Astrocyte (in vitro differentiated cells and primary cell): Measurements from ENCODE around the gene MRPS18B. TPM values are rescaled to one million over a fixed set of nuclear protein-coding genes. Genes with fewer than 3 reads are reported as not detected.

ENCODE experiments used
- DNase-seq: peaks from one replicate; pipeline ENCODE4 v3.0.0-alpha.2; 2010; ENCODE audit warnings: low read depth
- FAIRE-seq: peaks from 2 replicates; lab custom pipeline; 2011; peaks lifted over from hg19 to GRCh38; lab: Jason Lieb, UNC
- H2AFZ ChIP-seq: 2 replicates; pipeline ENCODE4 v1.6.0; 2012; ENCODE audit warnings: low read depth, low read length, inconsistent platforms
- H3K27ac ChIP-seq: 2 replicates; pipeline ENCODE4 v1.5.1; 2011; ENCODE audit warnings: low read depth, low read length, inconsistent platforms
- H3K27me3 ChIP-seq: 2 replicates; pipeline ENCODE4 v1.6.0; 2011; ENCODE audit warnings: low read length, inconsistent platforms; ENCODE audit not compliant: insufficient read depth
- H3K36me3 ChIP-seq: 2 replicates; pipeline ENCODE4 v1.5.1; 2011; ENCODE audit warnings: low read length, inconsistent platforms; ENCODE audit not compliant: insufficient read depth
- H3K4me1 ChIP-seq: 2 replicates; pipeline ENCODE4 v1.5.1; 2011; ENCODE audit warnings: low read length, inconsistent platforms; ENCODE audit not compliant: insufficient read depth
- H3K4me2 ChIP-seq: 2 replicates; pipeline ENCODE4 v1.6.0; 2012; ENCODE audit warnings: low read length, inconsistent platforms
- H3K4me3 ChIP-seq: 2 replicates; pipeline ENCODE4 v1.5.1; 2011; ENCODE audit warnings: low read depth, mild to moderate bottlenecking, low read length, inconsistent platforms; ENCODE audit not compliant: insufficient read depth
- H3K79me2 ChIP-seq: 2 replicates; pipeline ENCODE4 v1.6.0; 2012; ENCODE audit warnings: mild to moderate bottlenecking, low read length, inconsistent platforms; ENCODE audit not compliant: insufficient read depth
- H3K9ac ChIP-seq: 2 replicates; pipeline ENCODE4 v1.6.0; 2012; ENCODE audit warnings: mild to moderate bottlenecking, low read length, inconsistent platforms
- H3K9me3 ChIP-seq: 2 replicates; pipeline ENCODE4 v1.5.1; 2012; ENCODE audit warnings: low read depth, mild to moderate bottlenecking, low read length, inconsistent platforms; ENCODE audit not compliant: insufficient read depth
- H4K20me1 ChIP-seq: 2 replicates; pipeline ENCODE4 v1.6.0; 2012; ENCODE audit warnings: low read length, inconsistent platforms; ENCODE audit not compliant: insufficient read depth
- H3K27ac Mint-ChIP-seq: one replicate; pipeline ENCODE4 v1.8.0; 2021; ENCODE audit warnings: mild to moderate bottlenecking, mixed read lengths; ENCODE audit not compliant: unreplicated experiment
- H3K27me3 Mint-ChIP-seq: one replicate; pipeline ENCODE4 v1.8.0; 2021; ENCODE audit warnings: low read depth, mixed read lengths; ENCODE audit not compliant: unreplicated experiment
- H3K36me3 Mint-ChIP-seq: one replicate; pipeline ENCODE4 v1.8.0; 2021; ENCODE audit warnings: low read depth, mixed read lengths; ENCODE audit not compliant: unreplicated experiment
- H3K4me1 Mint-ChIP-seq: one replicate; pipeline ENCODE4 v1.8.0; 2021; ENCODE audit warnings: low read depth, mixed read lengths; ENCODE audit not compliant: unreplicated experiment
- H3K4me3 Mint-ChIP-seq: one replicate; pipeline ENCODE4 v1.8.0; 2021; ENCODE audit warnings: mild to moderate bottlenecking, moderate library complexity, mixed read lengths; ENCODE audit not compliant: unreplicated experiment
- H3K9me3 Mint-ChIP-seq: one replicate; pipeline ENCODE4 v1.8.0; 2021; ENCODE audit warnings: mild to moderate bottlenecking, mixed read lengths; ENCODE audit not compliant: unreplicated experiment
- CTCF ChIP-seq: IDR thresholded peaks from 2 replicates; pipeline ENCODE4 v1.5.1; 2011; ENCODE audit warnings: low read depth, mild to moderate bottlenecking, inconsistent platforms, low read length, moderate library complexity; ENCODE audit not compliant: insufficient read depth
- EZH2 ChIP-seq: IDR thresholded peaks from 2 replicates; pipeline ENCODE4 v1.6.1; 2012; ENCODE audit warnings: mild to moderate bottlenecking, low read length, inconsistent platforms; ENCODE audit not compliant: insufficient read depth
- total RNA-seq: library from RNA; stranded (reverse); gene quantifications from 2 replicates; pipeline ENCODE4 v1.2.1, GENCODE V29; 2021

MRPS18B gene
- total RNA-seq, 1 donor from 2014 or later, result 28.0 TPM

- H3K36me3 Mint-ChIP-seq, result peaks cover 20% of the 10 kb centered on the region
- Histone ChIP-seq H3K79me2 (peaks cover 48% of the 10 kb centered on the region), H4K20me1 (peaks cover 39% of the 10 kb centered on the region), H3K4me1 (peaks cover 30% of the 10 kb centered on the region), H3K27ac (peak within 1 kb of the TSS; percentile 100), H2AFZ (peak within 1 kb of the TSS; percentile 79), H3K9me3 (no peaks in the 10 kb centered on the region), H3K27me3 (no peaks in the 10 kb centered on the region), H3K4me3 (peak within 1 kb of the TSS; percentile 100), H3K4me2 (peak within 1 kb of the TSS; percentile 99), H3K9ac (peak within 1 kb of the TSS; percentile 100), H3K36me3 (peaks cover 12% of the 10 kb centered on the region)
- peak; percentile 47 for FAIRE-seq
- peak within 1 kb of the TSS; percentile 99 for H3K4me3 Mint-ChIP-seq
- peak; percentile 99 for DNase-seq
- peaks cover 3% of the 10 kb centered on the region for H3K9me3 Mint-ChIP-seq
- H3K4me1 Mint-ChIP-seq, result peaks cover 32% of the 10 kb centered on the region
- peak within 1 kb of the TSS; percentile 100 for H3K27ac Mint-ChIP-seq
- TF ChIP-seq CTCF, result no peak
- TF ChIP-seq EZH2, result no peak
- no peaks in the 10 kb centered on the region for H3K27me3 Mint-ChIP-seq
Observed at GRCh38 chr6:30616811-30617564, 652 bp upstream of the MRPS18B start, which contains the start of gene PPP1R10. PPP1R10 (minus strand) TSS chr6:30617243; CDS start chr6:30609944, 7,299 bp downstream.

GRCh38 chr6:30618270-30618797 lies 694 bp downstream of the MRPS18B start:
- Histone ChIP-seq H3K4me1 (peaks cover 22% of the 10 kb centered on the region), H4K20me1 (peaks cover 26% of the 10 kb centered on the region), H3K27ac (peak overlapping the region; percentile 100), H3K4me2 (peak overlapping the region; percentile 89), H2AFZ (no peak overlapping the region), H3K9me3 (no peaks in the 10 kb centered on the region), H3K27me3 (no peaks in the 10 kb centered on the region), H3K4me3 (peak overlapping the region; percentile 78), H3K36me3 (peaks cover 17% of the 10 kb centered on the region), H3K79me2 (peaks cover 44% of the 10 kb centered on the region), H3K9ac (peak overlapping the region; percentile 100)
- TF ChIP-seq EZH2 (no peak), CTCF (no peak)
- DNase-seq (no peak), FAIRE-seq (no peak)
- Mint-ChIP-seq H3K9me3 (peaks cover 3% of the 10 kb centered on the region), H3K4me1 (peaks cover 21% of the 10 kb centered on the region), H3K27me3 (no peaks in the 10 kb centered on the region), H3K36me3 (peaks cover 20% of the 10 kb centered on the region), H3K27ac (peak overlapping the region; percentile 100), H3K4me3 (peak overlapping the region; percentile 99)

GRCh38 chr6:30619561-30619960 lies 1.9 kb downstream of the MRPS18B start:
- FAIRE-seq (no peak), DNase-seq (no peak)
- H3K27me3 ChIP-seq, result no peaks in the 10 kb centered on the region
- H3K79me2 ChIP-seq, result peaks cover 40% of the 10 kb centered on the region
- H3K9ac ChIP-seq, result no peak overlapping the region
- H3K9me3 Mint-ChIP-seq, result peaks cover 3% of the 10 kb centered on the region
- peaks cover 20% of the 10 kb centered on the region for H3K36me3 Mint-ChIP-seq
- H3K4me1 ChIP-seq, result peaks cover 10% of the 10 kb centered on the region
- H3K9me3 ChIP-seq, result no peaks in the 10 kb centered on the region
- H3K27ac ChIP-seq, result no peak overlapping the region
- H3K4me1 Mint-ChIP-seq, result peaks cover 12% of the 10 kb centered on the region
- no peak overlapping the region for H3K4me2 ChIP-seq
- H3K36me3 ChIP-seq, result peaks cover 20% of the 10 kb centered on the region
- H3K27ac Mint-ChIP-seq, result peak overlapping the region; percentile 41
- TF ChIP-seq CTCF (no peak), EZH2 (no peak)
- no peak overlapping the region for H2AFZ ChIP-seq
- H4K20me1 ChIP-seq, result peaks cover 13% of the 10 kb centered on the region
- no peak overlapping the region for H3K4me3 ChIP-seq
- H3K27me3 Mint-ChIP-seq, result no peaks in the 10 kb centered on the region
- peak overlapping the region; percentile 99 for H3K4me3 Mint-ChIP-seq
